Measurements from ENCODE around the gene HGS.

HGS gene

GRCh38 chr17:81688616-81689015 lies 4.8 kb downstream of the HGS start:
- Histone ChIP-seq H3K4me3 (ENCODE audit: low read depth, low read length) (no peak overlapping the region), H3K36me3 (replicated peaks) (peaks cover 77% of the 10 kb centered on the region), H3K27ac (no peak overlapping the region), H3K27me3 (replicated peaks) (no peaks in the 10 kb centered on the region)
- no peak for DNase-seq
- in situ Hi-C loops (cut with HindIII; ENCODE audit: low pct_ligation_motif_present, low sequenced_read_pairs): no loop called here
- TF ChIP-seq CTCF (IDR thresholded peaks at IDR 0.05; ENCODE audit: low read depth, low read length, missing control alignments): no peak

- Histone ChIP-seq H3K36me3 (replicated peaks) (peaks cover 91% of the 10 kb centered on the region), H3K27me3 (replicated peaks) (no peaks in the 10 kb centered on the region), H3K27ac (no peak overlapping the region), H3K4me3 (ENCODE audit: low read depth, low read length) (no peak overlapping the region)
- in situ Hi-C loops (cut with HindIII; ENCODE audit: low pct_ligation_motif_present, low sequenced_read_pairs): no loop called here
- DNase-seq: no peak
- TF ChIP-seq CTCF (IDR thresholded peaks at IDR 0.05; ENCODE audit: low read depth, low read length, missing control alignments): no peak
Observed at GRCh38 chr17:81690066-81690465, 6.3 kb downstream of the HGS start.

- H3K27me3 ChIP-seq (replicated peaks): no peaks in the 10 kb centered on the region
- H3K4me3 ChIP-seq (ENCODE audit: low read depth, low read length): no peak overlapping the region
- no peak for TF ChIP-seq CTCF (IDR thresholded peaks at IDR 0.05; ENCODE audit: low read depth, low read length, missing control alignments)
- H3K27ac ChIP-seq: no peak overlapping the region
- in situ Hi-C loops (cut with HindIII; ENCODE audit: low pct_ligation_motif_present, low sequenced_read_pairs): no loop called here
- H3K36me3 ChIP-seq (replicated peaks): peaks cover 93% of the 10 kb centered on the region
- DNase-seq: no peak
Observed at GRCh38 chr17:81690549-81690948, 6.7 kb downstream of the HGS start.

- TF ChIP-seq CTCF (IDR thresholded peaks at IDR 0.05; ENCODE audit: low read depth, low read length, missing control alignments): no peak
- H3K4me3 ChIP-seq (ENCODE audit: low read depth, low read length): no peak overlapping the region
- DNase-seq: no peak
- H3K36me3 ChIP-seq (replicated peaks): peaks cover 93% of the 10 kb centered on the region
- H3K27me3 ChIP-seq (replicated peaks): no peaks in the 10 kb centered on the region
- no peak overlapping the region for H3K27ac ChIP-seq
- in situ Hi-C loops (cut with HindIII; ENCODE audit: low pct_ligation_motif_present, low sequenced_read_pairs): no loop called here
Observed at GRCh38 chr17:81691196-81691595, 7.4 kb downstream of the HGS start.

GRCh38 chr17:81691608-81692007 lies 7.8 kb downstream of the HGS start:
- Histone ChIP-seq H3K4me3 (ENCODE audit: low read depth, low read length) (no peak overlapping the region), H3K36me3 (replicated peaks) (peaks cover 94% of the 10 kb centered on the region), H3K27ac (no peak overlapping the region), H3K27me3 (replicated peaks) (no peaks in the 10 kb centered on the region)
- TF ChIP-seq CTCF (IDR thresholded peaks at IDR 0.05; ENCODE audit: low read depth, low read length, missing control alignments): no peak
- DNase-seq: no peak
- in situ Hi-C loops (cut with HindIII; ENCODE audit: low pct_ligation_motif_present, low sequenced_read_pairs): no loop called here

GRCh38 chr17:81693509-81694210 lies 9.8 kb downstream of the HGS start:
- in situ Hi-C loops (cut with HindIII; ENCODE audit: low pct_ligation_motif_present, low sequenced_read_pairs): no loop called here
- no peak for DNase-seq
- Histone ChIP-seq H3K36me3 (replicated peaks) (peaks cover 96% of the 10 kb centered on the region), H3K27ac (no peak overlapping the region), H3K4me3 (ENCODE audit: low read depth, low read length) (no peak overlapping the region), H3K27me3 (replicated peaks) (no peaks in the 10 kb centered on the region)
- TF ChIP-seq CTCF (IDR thresholded peaks at IDR 0.05; ENCODE audit: low read depth, low read length, missing control alignments): peak; percentile 16
